Fibroblast of the aortic adventitia (primary cell): Measurements from ENCODE around the gene LIN7B. TPM values are rescaled to one million over a fixed set of nuclear protein-coding genes. Genes with fewer than 3 reads are reported as not detected.

Source experiments
- DNase-seq: peaks from one replicate; pipeline ENCODE4 v3.0.0-alpha.2; 2010; ENCODE audit warnings: low read depth
- H3K4me3 ChIP-seq: 2 replicates; pipeline ENCODE4 v1.5.1; 2011; ENCODE audit warnings: low read depth, mild to moderate bottlenecking, control low read depth, low read length, moderate library complexity
- CTCF ChIP-seq: IDR thresholded peaks from 2 replicates; pipeline ENCODE4 v1.5.1; 2011; ENCODE audit warnings: mild to moderate bottlenecking, low read length, control low read depth, inconsistent platforms; ENCODE audit not compliant: insufficient read depth
- total RNA-seq: library from RNA; depleted of rRNA; stranded (reverse); fragments of >200 nt; gene quantifications from 2 replicates; pipeline ENCODE4 v1.2.3, GENCODE V29; 2012; ENCODE audit warnings: low replicate concordance

The LIN7B gene
- 2.2 and 3.7 TPM in 2 replicates for total RNA-seq

DNA sequence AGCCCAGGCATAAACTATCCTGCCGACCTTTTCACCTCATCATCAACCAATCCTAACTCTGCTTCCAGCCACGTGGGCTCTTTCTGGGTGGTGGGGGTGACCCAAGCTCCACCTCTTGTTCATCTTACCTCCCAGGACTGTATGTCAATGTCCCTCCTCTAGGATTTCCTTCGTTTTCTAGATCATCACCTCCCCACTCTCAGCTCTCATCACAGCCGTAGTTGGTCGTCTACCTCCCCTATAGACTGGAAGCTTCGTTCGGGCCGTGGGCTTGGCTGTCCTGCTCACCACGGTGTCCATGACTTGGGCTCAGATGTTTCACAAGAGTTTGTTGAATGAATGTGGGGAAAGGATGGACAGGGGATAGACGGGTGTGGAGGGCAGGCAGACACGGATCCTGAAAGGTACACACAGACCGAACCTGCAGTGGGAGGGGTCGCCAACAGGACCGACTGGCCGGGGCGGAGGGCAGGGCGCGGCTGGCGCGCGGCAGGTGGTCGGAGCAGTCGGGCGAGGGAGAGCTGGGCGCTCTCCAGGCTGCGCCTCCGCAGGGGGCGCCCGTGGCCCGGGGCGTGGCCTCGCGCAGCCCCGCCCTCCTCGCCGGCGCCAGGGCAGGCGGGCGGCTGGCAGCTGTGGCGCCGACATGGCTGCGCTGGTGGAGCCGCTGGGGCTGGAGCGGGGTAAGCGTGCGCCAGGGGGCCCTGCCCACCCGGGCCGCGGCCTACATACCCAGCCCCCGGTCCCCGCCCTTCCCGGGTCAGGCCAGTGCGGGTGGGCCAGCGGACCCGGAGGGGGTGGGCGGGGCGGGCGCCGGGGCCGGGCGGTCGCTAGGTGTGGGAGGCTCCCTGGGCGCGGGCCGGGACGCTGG lies at the start of gene LIN7B:
Gene LIN7B, plus strand, starts transcription at position 609 of the 868 bp plus-strand sequence. Its CDS starts 35 bp downstream, at position 644.
- peak within 1 kb of the TSS; percentile 83 for H3K4me3 ChIP-seq
- peak; percentile 32 for TF ChIP-seq CTCF
- peak; percentile 46 for DNase-seq

- H3K4me3 ChIP-seq, result peak within 1 kb of the TSS; percentile 48
- DNase-seq, result no peak
- TF ChIP-seq CTCF, result no peak
Measured at GRCh38 chr19:49064768-49065611, 49.2 kb upstream of the LIN7B start, which contains the start of gene NTF4. NTF4 (minus strand) TSS chr19:49064818; CDS start chr19:49061997, 2,821 bp downstream.

- TF ChIP-seq CTCF, result no peak
- DNase-seq, result no peak
- H3K4me3 ChIP-seq, result no peak overlapping the region
Measured at GRCh38 chr19:49065905-49066512, 48.2 kb upstream of the LIN7B start.

DNA sequence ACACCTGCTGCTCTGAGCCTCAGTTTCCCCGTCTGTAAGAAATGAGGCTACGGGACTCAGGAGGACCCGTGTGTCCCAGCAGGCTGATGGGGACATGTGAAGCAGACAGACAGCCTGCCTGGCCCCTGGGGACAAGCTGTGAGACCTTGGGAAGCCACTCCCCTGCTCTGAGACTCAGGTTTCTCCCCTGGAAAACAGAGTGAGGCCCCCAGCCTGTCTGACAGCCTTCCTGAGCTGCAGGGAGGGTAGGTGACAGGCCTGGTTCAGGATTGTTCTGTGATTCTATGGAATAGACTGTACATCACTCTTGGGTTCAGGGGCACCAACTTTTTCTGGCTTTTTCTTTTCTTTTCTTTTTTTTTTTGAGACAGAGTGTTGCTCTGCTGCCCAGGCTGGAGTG lies 46.6 kb upstream of the LIN7B start:
- H3K4me3 ChIP-seq, result no peak overlapping the region
- no peak for DNase-seq
- TF ChIP-seq CTCF, result no peak

- no peak for DNase-seq
- H3K4me3 ChIP-seq, result no peak overlapping the region
- no peak for TF ChIP-seq CTCF
Measured at GRCh38 chr19:49069026-49069425, 45.1 kb upstream of the LIN7B start.

DNA sequence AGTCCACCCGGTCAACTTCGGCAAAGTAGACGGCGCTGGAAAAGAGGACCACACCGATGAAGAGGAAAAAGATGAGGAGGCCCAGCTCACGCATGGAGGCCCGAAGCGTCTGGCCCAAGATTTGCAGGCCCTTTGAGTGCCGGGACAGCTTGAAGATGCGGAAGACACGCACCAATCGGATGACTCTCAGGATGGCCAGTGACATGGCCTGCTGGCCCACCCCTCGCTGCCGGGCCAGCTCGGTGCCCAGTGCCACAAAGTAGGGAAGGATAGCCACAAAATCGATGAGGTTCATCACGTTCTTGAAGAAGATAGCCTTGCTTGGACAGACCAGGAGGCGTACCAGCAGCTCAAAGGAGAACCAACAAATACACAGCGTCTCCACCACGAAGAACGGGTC lies 43.8 kb upstream of the LIN7B start:
- H3K4me3 ChIP-seq, result no peak overlapping the region
- no peak for TF ChIP-seq CTCF

More for the DNA sequence above, 43.8 kb upstream of the LIN7B start:
- no peak for DNase-seq
